Upper lobe of left lung (tissue), 6 donors: ENCODE results near the gene NAGS. TPM values are rescaled to one million over a fixed set of nuclear protein-coding genes. Genes with fewer than 3 reads are reported as not detected.
"Not testable (repeated sequence)": the region's sequence is repeated elsewhere in the genome, so short reads cannot be mapped to it uniquely, and the experiment has no call there.

Experiments used
- ATAC-seq, 2 donors: fragments of 200-7000 bp; cut with Tn5 transposase; one replicate each; pipeline ENCODE4 v1.9.1; 2022; ENCODE audit warnings: mild to moderate bottlenecking in 2 of 2, moderate library complexity in 2 of 2; ENCODE audit not compliant: low FRiP score in 2 of 2
- DNase-seq, 2 donors: peaks; one replicate each; pipeline ENCODE4 v3.0.0-alpha.2; 2019 to 2020
- H3K27ac ChIP-seq, 4 donors: fragments of 200-600 bp; sonication (generic); one replicate each; pipeline ENCODE4 v1.5.1; 2016 to 2019
- H3K27me3 ChIP-seq, 4 donors: fragments of 200-600 bp; sonication (generic); one replicate each; pipeline ENCODE4 v1.5.1; 2017 to 2019
- H3K36me3 ChIP-seq, 4 donors: fragments of 200-600 bp; sonication (generic); one replicate each; pipeline ENCODE4 v1.5.1; 2016 to 2019
- H3K4me1 ChIP-seq, 4 donors: fragments of 200-600 bp; sonication (generic); one replicate each; pipeline ENCODE4 v1.5.1; 2018 to 2019
- H3K4me3 ChIP-seq, 4 donors: fragments of 200-600 bp; sonication (generic); one replicate each; pipeline ENCODE4 v1.5.1; 2017 to 2019; ENCODE audit warnings: mild to moderate bottlenecking in 2 of 4, moderate library complexity in 1 of 4
- H3K9me3 ChIP-seq, 4 donors: fragments of 200-600 bp; sonication (generic); one replicate each; pipeline ENCODE4 v1.5.1; 2018 to 2019
- CTCF ChIP-seq, 6 experiments: fragments of 450-650 bp in 4 of 6; fragments of 200-600 bp in 2 of 6; sonication (generic) in 2 of 6; IDR thresholded peaks; one replicate each; pipeline ENCODE4 v1.5.1; 2016 to 2019; ENCODE audit warnings: antibody characterized with exemption in 6 of 6
- EP300 ChIP-seq, 4 donors: sonication (generic); formaldehyde crosslinking; IDR thresholded peaks; one replicate each; pipeline ENCODE4 v1.5.1; 2017; ENCODE audit warnings: antibody characterized with exemption in 4 of 4, control low read depth in 2 of 4
- POLR2A ChIP-seq, 4 donors: fragments of 450-650 bp; IDR thresholded peaks; one replicate each; pipeline ENCODE4 v1.5.1; 2016 to 2017; ENCODE audit warnings: antibody characterized with exemption in 4 of 4, mild to moderate bottlenecking in 2 of 4
- POLR2AphosphoS5 ChIP-seq, 2 donors: sonication (generic); formaldehyde crosslinking; IDR thresholded peaks; one replicate each; pipeline ENCODE4 v1.5.1; 2017; ENCODE audit warnings: antibody characterized with exemption in 2 of 2
- WGBS, 2 donors: methylation state at CpG; one replicate each; pipeline ENCODE4 v1.1.5; 2017 to 2018; 5-methylcytosine and 5-hydroxymethylcytosine counted together
- total RNA-seq, 6 donors: library from RNA; depleted of rRNA in 4 of 6; stranded (reverse); fragments of >200 nt in 4 of 6; gene quantifications; one replicate each; pipeline versions ENCODE4 v1.1.0 to v1.2.1, GENCODE V29; 2016 to 2021
- donor health status: DM: no; HTN: no; CAD: no; lungs with moderate emphysema.
- donor health status: DM: no; HTN: yes; CAD: no; lungs with severe emphysema.

NAGS gene
- total RNA-seq, 6 donors from 2014 or later, result 4.3 to 12.4 (median 7.0) TPM

- Histone ChIP-seq H3K36me3 (peaks cover 0 to 24% (median 9%) of the 10 kb centered on the region in 4 donors), H3K27me3 (no peaks in the 10 kb centered on the region), H3K4me3 (no peak overlapping the region), H3K4me1 (peaks cover 23 to 40% (median 28%) of the 10 kb centered on the region in 4 donors), H3K27ac (no peak overlapping the region), H3K9me3 (no peaks in the 10 kb centered on the region)
- TF ChIP-seq POLR2AphosphoS5 (IDR thresholded peaks at IDR 0.05), result no peak
- no peak for TF ChIP-seq CTCF (IDR thresholded peaks at IDR 0.05)
- TF ChIP-seq POLR2A (IDR thresholded peaks at IDR 0.05), result no peak
- TF ChIP-seq EP300 (IDR thresholded peaks at IDR 0.05), result no peak
- DNase-seq (no peak), ATAC-seq (no peak)
- 89 to 99% methylated on average over 3 to 8 of the region's 9 CpGs for WGBS, 2 donors
These were observed 7.5 kb downstream of the NAGS start for GRCh38 chr17:44011876-44012275.

- 75 to 80% methylated on average over 2 to 3 of the region's 3 CpGs for WGBS, 2 donors
- Histone ChIP-seq H3K4me1 (peaks cover 19 to 35% (median 24%) of the 10 kb centered on the region in 4 donors), H3K9me3 (no peaks in the 10 kb centered on the region), H3K27me3 (no peaks in the 10 kb centered on the region), H3K36me3 (peaks cover 0 to 24% (median 9%) of the 10 kb centered on the region in 4 donors), H3K27ac (no peak overlapping the region), H3K4me3 (no peak overlapping the region)
- ATAC-seq (no peak), DNase-seq (no peak)
- TF ChIP-seq EP300 (IDR thresholded peaks at IDR 0.05) (no peak), POLR2A (IDR thresholded peaks at IDR 0.05) (no peak), CTCF (IDR thresholded peaks at IDR 0.05) (no peak), POLR2AphosphoS5 (IDR thresholded peaks at IDR 0.05) (no peak)
These were observed 8.0 kb downstream of the NAGS start for GRCh38 chr17:44012391-44012790.

GRCh38 chr17:44012874-44013273 lies 8.5 kb downstream of the NAGS start:
- H3K27ac ChIP-seq, result no peak overlapping the region
- DNase-seq (peak in 1 of 2 donors; percentile 69), ATAC-seq (no peak)
- H3K4me1 ChIP-seq, result peaks cover 14 to 30% (median 19%) of the 10 kb centered on the region in 4 donors
- TF ChIP-seq POLR2AphosphoS5 (IDR thresholded peaks at IDR 0.05) (no peak), POLR2A (IDR thresholded peaks at IDR 0.05) (no peak)
- WGBS, 2 donors, result 92 to 98% methylated on average over 12 to 14 of the region's 14 CpGs
- no peaks in the 10 kb centered on the region for H3K9me3 ChIP-seq
- no peak overlapping the region for H3K4me3 ChIP-seq
- H3K27me3 ChIP-seq, result no peaks in the 10 kb centered on the region
- peaks cover 0 to 24% (median 9%) of the 10 kb centered on the region in 4 donors for H3K36me3 ChIP-seq

- DNase-seq (no peak), ATAC-seq (peak; percentile 1 to 14)
- no peak for TF ChIP-seq POLR2A (IDR thresholded peaks at IDR 0.05)
- no peak for TF ChIP-seq CTCF (IDR thresholded peaks at IDR 0.05)
- no peak for TF ChIP-seq EP300 (IDR thresholded peaks at IDR 0.05)
- no peak for TF ChIP-seq POLR2AphosphoS5 (IDR thresholded peaks at IDR 0.05)
- no peaks in the 10 kb centered on the region for H3K27me3 ChIP-seq
- H3K4me1 ChIP-seq, result peaks cover 8 to 22% (median 14%) of the 10 kb centered on the region in 4 donors
- peaks cover 0 to 24% (median 9%) of the 10 kb centered on the region in 4 donors for H3K36me3 ChIP-seq
- WGBS, 2 donors, result 25 to 28% methylated on average over 6 of the region's 12 CpGs
- H3K4me3 ChIP-seq, result peak overlapping the region; percentile 63 to 85 (median 79)
- H3K27ac ChIP-seq, result peak overlapping the region in 3 of 4 donors; percentile 69 to 85 (median 78)
- H3K9me3 ChIP-seq, result no peaks in the 10 kb centered on the region
These were observed 9.7 kb downstream of the NAGS start for GRCh38 chr17:44014133-44014436.

GRCh38 chr17:44014437-44015172 lies 10.2 kb downstream of the NAGS start, which contains the start of gene TMEM101:
Gene TMEM101 (minus strand): TSS chr17:44014963. CDS start chr17:44014952, 11 bp downstream.
- DNase-seq (peak; percentile 88 to 92), ATAC-seq (peak; percentile 94 to 97)
- Histone ChIP-seq H3K36me3 (peaks cover 0 to 18% (median 7%) of the 10 kb centered on the region in 4 donors), H3K27ac (peak within 1 kb of the TSS; percentile 55 to 85 (median 74)), H3K9me3 (no peaks in the 10 kb centered on the region), H3K4me3 (peak within 1 kb of the TSS; percentile 63 to 85 (median 79)), H3K4me1 (peaks cover 8 to 22% (median 14%) of the 10 kb centered on the region in 4 donors), H3K27me3 (no peaks in the 10 kb centered on the region)
- WGBS, 2 donors, result 0 to 1% methylated on average over 16 to 38 of the region's 43 CpGs
- TF ChIP-seq POLR2A (IDR thresholded peaks at IDR 0.05) (peak in 2 of 4 donors; percentile 28 to 57), CTCF (IDR thresholded peaks at IDR 0.05) (no peak), EP300 (IDR thresholded peaks at IDR 0.05) (no peak), POLR2AphosphoS5 (IDR thresholded peaks at IDR 0.05) (peak; percentile 89 to 91)

- not testable (repeated sequence) for H3K4me3 ChIP-seq, ATAC-seq, H3K27ac ChIP-seq, H3K4me1 ChIP-seq, H3K9me3 ChIP-seq, DNase-seq, H3K27me3 ChIP-seq
- 92 to 95% methylated on average over 7 of the region's 7 CpGs for WGBS, 2 donors
- peaks cover 0 to 24% (median 6%) of the 10 kb centered on the region in 4 donors for H3K36me3 ChIP-seq
These were observed 16.8 kb downstream of the NAGS start for GRCh38 chr17:44021227-44021626.
